HG02981 (cell line): Measurements from ENCODE around the gene ZC3HAV1.
"Not testable (repeated sequence)": the region's sequence is repeated elsewhere in the genome, so short reads cannot be mapped to it uniquely, and the experiment has no call there.

ENCODE experiments used
- ATAC-seq: cut with Tn5 transposase; IDR thresholded peaks from one replicate; pipeline ENCODE4 v1.9.1; 2021; ENCODE audit warnings: mild to moderate bottlenecking, moderate library complexity; ENCODE audit not compliant: unreplicated experiment

ZC3HAV1 gene

GRCh38 chr7:139088268-139088667, 21.3 kb downstream of the ZC3HAV1 start:
- no peak for ATAC-seq

GRCh38 chr7:139087212-139087611, 22.3 kb downstream of the ZC3HAV1 start:
- no peak for ATAC-seq

- ATAC-seq, result no peak
Measured at GRCh38 chr7:139086454-139086853, 23.1 kb downstream of the ZC3HAV1 start.

GRCh38 chr7:139084709-139085108, 24.8 kb downstream of the ZC3HAV1 start:
- ATAC-seq, result no peak

GRCh38 chr7:139081584-139081983, 27.9 kb downstream of the ZC3HAV1 start:
- no peak for ATAC-seq

- no peak for ATAC-seq
Measured at GRCh38 chr7:139080905-139081304, 28.6 kb downstream of the ZC3HAV1 start.

- ATAC-seq, result no peak
Measured at GRCh38 chr7:139079861-139080260, 29.7 kb downstream of the ZC3HAV1 start.

DNA sequence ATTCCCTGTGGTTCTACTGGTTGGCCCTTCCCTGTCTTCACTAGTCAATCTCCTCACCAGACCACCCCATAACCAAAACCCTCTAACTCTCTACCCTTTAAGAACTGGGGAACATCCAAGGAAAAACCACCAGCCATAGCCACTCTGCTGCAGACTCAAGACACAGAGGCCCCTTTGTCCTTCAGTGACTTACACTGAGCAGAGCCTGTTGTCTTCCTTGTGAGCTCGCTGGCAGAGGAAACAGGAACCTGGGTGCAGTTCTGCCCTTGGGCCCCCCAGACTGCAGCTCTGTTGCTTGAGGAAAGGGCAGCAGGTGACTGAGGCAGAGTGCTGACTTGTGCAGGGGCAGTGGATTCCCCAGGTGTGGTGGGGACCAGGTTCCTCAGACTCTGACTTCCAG, 30.6 kb downstream of the ZC3HAV1 start:
- ATAC-seq, result no peak

GRCh38 chr7:139078399-139078798, 31.1 kb downstream of the ZC3HAV1 start:
- no peak for ATAC-seq

GRCh38 chr7:139077706-139078105, 31.8 kb downstream of the ZC3HAV1 start:
- not testable (repeated sequence) for ATAC-seq

GRCh38 chr7:139075871-139076686, 33.4 kb downstream of the ZC3HAV1 start:
- ATAC-seq, result no peak

DNA sequence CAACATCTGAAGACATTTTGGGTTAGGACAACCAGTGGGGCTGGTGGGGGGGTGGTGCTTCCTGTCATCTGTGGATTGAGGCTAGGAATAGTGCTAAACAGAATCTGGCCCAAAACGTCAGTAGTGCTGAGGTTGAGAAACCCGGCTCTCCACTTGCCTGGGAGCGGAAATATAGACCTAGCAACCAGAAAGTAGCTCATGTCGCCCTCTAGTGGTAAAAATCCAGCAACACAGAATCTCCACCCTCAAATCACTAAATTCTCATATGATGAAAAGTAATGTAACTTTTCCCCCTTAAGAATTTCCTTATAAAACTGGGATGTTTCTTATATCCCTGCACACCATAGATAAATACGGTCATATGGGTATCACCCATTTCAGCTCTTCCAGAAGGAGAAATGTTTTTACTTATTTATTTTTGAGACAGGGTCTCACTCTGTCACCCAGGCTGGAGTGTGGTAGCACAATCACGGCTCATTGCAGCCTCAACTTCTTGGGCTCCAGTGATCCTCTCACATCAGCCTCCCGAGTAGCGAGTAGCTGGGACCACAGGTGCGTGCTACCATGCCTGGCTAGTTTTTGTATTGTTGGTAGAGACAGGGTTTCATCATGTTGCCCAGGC, 34.4 kb downstream of the ZC3HAV1 start:
- peak; percentile 82 for ATAC-seq

DNA sequence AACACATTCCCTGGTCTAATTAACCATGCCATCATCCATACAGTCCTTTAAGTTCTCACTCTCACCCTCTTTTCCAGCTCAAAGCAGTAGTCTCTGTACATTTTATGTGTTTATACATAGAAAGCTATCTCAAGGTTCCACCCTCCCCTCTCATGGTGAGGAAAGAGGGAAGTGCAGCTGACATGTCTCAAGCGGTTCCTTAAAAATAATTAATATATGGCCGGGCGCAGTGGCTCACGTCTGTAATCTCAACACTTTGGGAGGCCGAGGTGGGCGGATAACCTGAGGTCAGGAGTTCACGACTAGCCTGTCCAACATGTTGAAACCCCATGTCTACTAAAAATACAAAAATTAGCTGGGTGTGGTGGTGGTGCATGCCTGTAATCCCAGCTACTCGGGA, 36.7 kb downstream of the ZC3HAV1 start:
- no peak for ATAC-seq

DNA sequence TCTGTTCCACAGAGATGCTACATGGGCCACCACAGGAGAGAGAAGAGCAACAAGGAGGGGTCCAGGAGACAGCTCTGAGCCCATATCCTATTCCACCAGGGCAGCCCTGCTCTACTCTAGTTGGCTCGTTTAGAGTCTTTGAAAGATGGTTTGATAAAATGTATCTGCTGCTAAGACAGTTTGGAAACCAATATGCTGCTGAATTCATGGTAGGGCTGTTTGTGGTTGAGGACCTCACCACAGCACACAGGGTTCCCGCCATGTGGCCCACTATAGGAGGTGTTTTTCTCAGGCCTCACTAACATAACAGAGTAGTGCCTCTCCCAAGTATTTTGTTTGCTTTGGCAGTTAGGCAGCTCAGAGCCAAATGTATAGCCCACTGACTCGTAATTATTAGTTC, 37.8 kb downstream of the ZC3HAV1 start:
- no peak for ATAC-seq

DNA sequence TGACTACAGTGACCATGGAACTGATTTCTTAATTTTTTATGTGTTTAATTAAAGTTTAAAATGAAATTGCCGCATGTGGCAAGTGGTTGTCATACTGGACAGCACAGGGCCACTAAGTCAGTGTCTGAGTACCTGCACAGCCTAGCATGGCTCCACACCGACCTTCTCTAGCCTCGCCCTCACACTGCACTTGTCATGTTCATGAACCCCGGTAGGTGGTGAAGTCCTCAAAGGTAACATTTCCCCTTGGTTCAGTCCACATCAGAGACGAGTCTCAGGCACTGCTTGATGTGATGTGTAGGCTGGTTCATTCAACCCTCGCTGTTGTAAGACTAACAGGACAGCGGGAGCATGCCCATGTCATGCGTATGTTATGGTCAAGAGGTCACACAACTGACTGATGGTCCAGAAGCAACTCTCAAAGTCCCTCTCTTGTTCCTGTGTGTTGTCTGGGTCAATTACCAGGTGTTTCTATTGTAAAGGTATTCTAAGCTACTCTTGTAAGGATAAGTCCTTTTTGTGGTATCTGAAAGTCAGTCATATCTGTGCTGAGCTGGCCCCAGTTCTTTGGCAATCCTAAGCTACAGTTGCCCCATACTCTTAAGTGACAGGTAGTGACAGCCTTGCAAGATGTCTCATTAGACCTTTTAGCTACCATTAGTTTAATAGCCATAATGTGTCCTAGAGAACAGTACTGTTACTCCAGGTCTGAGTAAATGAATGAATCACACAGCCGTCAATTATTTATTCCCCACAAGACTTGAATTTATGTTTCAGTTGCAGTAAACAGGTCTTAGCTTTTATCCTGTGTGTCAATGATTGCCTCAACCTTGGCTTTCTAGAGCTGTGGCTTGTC, 40.7 kb downstream of the ZC3HAV1 start:
- ATAC-seq, result no peak

DNA sequence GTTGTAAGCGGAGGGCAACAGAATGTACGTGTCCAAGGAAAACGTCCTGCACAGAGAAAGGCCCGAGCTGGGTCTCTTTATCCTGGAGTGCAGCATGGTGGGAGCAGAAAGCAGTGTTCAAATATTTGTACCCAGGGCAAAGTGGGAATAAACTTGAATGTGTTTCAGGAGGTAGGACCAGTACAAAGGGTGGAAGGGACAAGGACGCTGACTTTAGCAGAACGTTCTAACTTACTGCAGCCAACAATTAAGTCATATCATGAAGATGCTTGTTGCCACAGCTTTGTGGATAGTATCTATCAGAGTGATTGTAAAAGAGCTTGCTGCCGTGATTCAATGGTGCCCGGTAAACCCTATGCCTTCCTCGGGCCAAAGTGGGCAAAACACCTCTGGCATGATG, 43.2 kb downstream of the ZC3HAV1 start:
- no peak for ATAC-seq

DNA sequence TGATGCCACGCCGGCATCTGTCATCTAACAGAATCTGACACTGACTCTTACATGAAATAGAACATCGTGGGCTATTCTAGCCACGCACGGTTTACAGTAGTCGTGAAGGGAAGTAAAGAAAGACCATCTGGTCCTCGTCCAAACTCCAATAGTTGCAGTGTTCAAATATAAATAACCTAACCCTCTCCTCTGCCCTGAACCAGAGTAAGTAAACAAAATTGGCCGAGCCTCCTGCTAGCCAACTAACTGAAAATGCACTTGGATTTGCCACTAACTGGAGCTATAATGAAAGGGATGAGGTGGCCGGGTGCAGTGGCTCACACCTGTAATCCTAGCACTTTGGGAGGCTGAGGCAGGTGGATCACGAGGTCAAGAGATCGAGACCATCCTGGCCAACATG, 44.2 kb downstream of the ZC3HAV1 start:
- ATAC-seq, result no peak

DNA sequence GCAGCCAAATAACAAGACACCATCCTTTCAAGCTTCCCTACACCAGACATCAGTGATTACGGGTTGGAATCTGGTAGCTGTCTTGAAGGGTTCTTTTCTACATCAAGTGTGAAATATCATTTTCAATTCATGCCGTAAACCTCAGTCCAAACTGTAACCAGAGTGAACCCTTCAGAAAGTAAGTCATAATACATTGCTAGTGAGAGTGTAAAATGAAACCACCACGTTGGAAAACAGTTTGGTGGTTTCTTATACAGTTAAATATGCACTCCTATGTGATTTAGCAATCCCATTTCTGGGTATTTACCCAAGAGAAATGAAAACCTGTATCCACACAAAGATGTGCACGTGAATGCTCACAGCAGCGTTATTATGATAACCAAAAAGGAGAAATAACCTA, 48.1 kb downstream of the ZC3HAV1 start:
- ATAC-seq, result no peak

DNA sequence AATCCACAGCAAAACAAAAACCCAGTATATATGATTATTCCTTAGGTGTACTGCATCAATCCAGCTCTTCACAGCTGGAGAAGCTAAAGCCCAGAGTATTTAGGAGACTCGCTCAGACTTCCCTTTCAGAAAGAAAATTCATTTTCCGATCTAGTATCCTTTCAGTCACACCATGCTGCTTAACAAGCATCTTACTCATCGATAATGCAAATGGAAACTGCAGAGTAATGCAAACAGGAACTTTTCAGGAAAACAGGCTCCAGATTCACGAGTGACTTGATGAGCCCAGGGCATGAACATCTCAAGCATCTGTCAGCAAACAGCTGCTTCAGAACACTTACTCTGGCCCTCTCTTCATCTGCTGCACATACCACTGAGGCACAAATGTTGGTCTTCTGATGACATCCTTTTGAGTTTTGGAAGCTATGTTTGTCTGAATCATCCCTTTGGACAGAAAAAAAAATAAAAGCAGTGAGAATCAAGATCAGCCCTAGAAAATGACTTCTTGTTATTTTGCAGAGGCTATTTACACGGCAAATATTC, 48.8 kb downstream of the ZC3HAV1 start:
- ATAC-seq, result no peak

DNA sequence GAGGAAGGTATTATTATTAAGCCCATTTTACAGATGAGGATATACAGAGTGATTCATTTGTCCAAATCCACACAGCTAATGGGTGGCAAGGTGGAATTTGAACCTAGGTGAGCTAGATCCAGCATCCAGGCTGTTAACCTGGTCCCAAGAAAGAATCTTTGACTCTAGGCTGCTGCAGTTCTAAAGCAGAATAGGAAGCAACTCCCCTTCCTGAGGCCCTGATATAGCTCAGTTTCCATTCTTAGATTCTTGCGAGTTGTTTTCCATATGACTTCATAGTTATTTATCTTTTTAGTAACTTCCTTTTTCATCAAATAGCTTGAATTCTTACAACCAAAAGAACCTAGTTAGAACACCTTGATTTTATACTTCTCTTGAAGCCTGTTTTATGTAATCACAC, 49.6 kb downstream of the ZC3HAV1 start:
- ATAC-seq, result no peak

DNA sequence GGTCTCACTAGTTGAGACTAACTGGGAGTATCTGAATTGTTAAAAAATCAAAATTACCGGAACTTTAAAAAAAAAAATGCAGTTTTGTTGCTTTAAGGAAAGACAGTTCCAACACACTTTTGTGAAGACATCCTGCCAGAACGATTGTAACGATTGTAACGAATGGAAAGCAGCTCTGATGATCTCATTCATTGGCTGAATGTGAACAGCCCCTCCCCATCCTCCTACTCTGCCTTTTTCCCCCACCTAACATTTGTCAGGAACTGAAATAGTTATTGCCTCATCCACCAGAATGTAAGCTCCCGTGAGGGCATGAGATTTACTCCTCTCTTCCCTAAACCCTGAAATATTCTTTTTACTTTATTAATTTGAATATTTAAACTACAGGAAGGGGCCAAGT, 50.6 kb downstream of the ZC3HAV1 start:
- ATAC-seq, result no peak
